ENCODE data around the gene PCDHGA1. TPM values are rescaled to one million over a fixed set of nuclear protein-coding genes. Genes with fewer than 3 reads are reported as not detected.
A peak's percentile ranks its signal among the peaks of the same experiment; 100 is the strongest.

The PCDHGA1 gene
- total RNA-seq, 5 donors from 2014 or later (not counting 1 experiment from before 2014, with no cell fraction given): 0.16 to 0.38 (median 0.31) TPM; not detected in 1

- peaks cover 25 to 36% (median 35%) of the 10 kb centered on the region in 3 donors for H3K4me1 Mint-ChIP-seq
- DNase-seq (no peak), ATAC-seq (replicated peaks in 1 of 4) (no peak)
- 98% methylated on average over 8 of the region's 8 CpGs for WGBS (ENCODE audit: insufficient coverage)
- peaks cover 3 to 34% of the 10 kb centered on the region in 2 experiments for H3K4me1 ChIP-seq (ENCODE audit: control insufficient read depth in 1 of 2, extremely low read depth in 1 of 2, insufficient read depth in 2 of 2, low read length in 2 of 2)
- POLR2A ChIA-PET: no interaction called here
- no peaks in the 10 kb centered on the region for H3K9me3 Mint-ChIP-seq
- peak overlapping the region; percentile 61 to 72 for H3K27ac Mint-ChIP-seq
- no peaks in the 10 kb centered on the region for H3K27me3 Mint-ChIP-seq
- H3K27ac ChIP-seq (ENCODE audit: low read length): no peak overlapping the region
- no peaks in the 10 kb centered on the region for H3K9me3 ChIP-seq
- H3K4me3 ChIP-seq (ENCODE audit: control insufficient read depth in 1 of 2, extremely low read depth in 1 of 2, low read length in 1 of 2): no peak overlapping the region
- CTCF ChIA-PET: no interaction called here
- no peaks in the 10 kb centered on the region for H3K27me3 ChIP-seq (replicated peaks in 1 of 2; ENCODE audit: control insufficient read depth in 2 of 2, extremely low read depth in 1 of 2, insufficient read depth in 2 of 2, low read length in 1 of 2)
- peaks cover 53% of the 10 kb centered on the region for H3K36me3 Mint-ChIP-seq
- peaks cover 14 to 77% of the 10 kb centered on the region in 2 donors for H3K36me3 ChIP-seq (ENCODE audit: control insufficient read depth in 2 of 2, extremely low read depth in 1 of 2, insufficient read depth in 1 of 2, low read length in 1 of 2)
- H3K4me3 Mint-ChIP-seq: no peak overlapping the region
Observed at GRCh38 chr5:141516672-141517025, 186.3 kb downstream of the PCDHGA1 start.

- Histone ChIP-seq H3K4me3 (ENCODE audit: control insufficient read depth in 1 of 2, extremely low read depth in 1 of 2, low read length in 1 of 2) (no peak overlapping the region), H3K27me3 (replicated peaks in 1 of 2; ENCODE audit: control insufficient read depth in 2 of 2, extremely low read depth in 1 of 2, insufficient read depth in 2 of 2, low read length in 1 of 2) (no peaks in the 10 kb centered on the region), H3K36me3 (ENCODE audit: control insufficient read depth in 2 of 2, extremely low read depth in 1 of 2, insufficient read depth in 1 of 2, low read length in 1 of 2) (peaks cover 14 to 84% of the 10 kb centered on the region in 2 donors), H3K4me1 (ENCODE audit: control insufficient read depth in 1 of 2, extremely low read depth in 1 of 2, insufficient read depth in 2 of 2, low read length in 2 of 2) (peaks cover 3 to 30% of the 10 kb centered on the region in 2 experiments), H3K27ac (ENCODE audit: low read length) (no peak overlapping the region), H3K9me3 (no peaks in the 10 kb centered on the region)
- WGBS (ENCODE audit: insufficient coverage): 100% methylated on average over 2 of the region's 8 CpGs
- Mint-ChIP-seq H3K27ac (peak overlapping the region in 1 of 2 donors; percentile 66), H3K4me1 (peaks cover 29 to 40% (median 35%) of the 10 kb centered on the region in 3 donors), H3K36me3 (peaks cover 59% of the 10 kb centered on the region), H3K4me3 (no peak overlapping the region), H3K9me3 (no peaks in the 10 kb centered on the region), H3K27me3 (no peaks in the 10 kb centered on the region)
- ATAC-seq (replicated peaks in 1 of 4) (no peak), DNase-seq (no peak)
- POLR2A ChIA-PET: no interaction called here
- CTCF ChIA-PET: no interaction called here
Observed at GRCh38 chr5:141517312-141517711, 187.0 kb downstream of the PCDHGA1 start.

GRCh38 chr5:141517880-141518617, 187.7 kb downstream of the PCDHGA1 start:
- CTCF ChIA-PET: interaction anchor here (0.6 to 1.0 kb wide), 5 partner anchors 40 to 205 kb away, joined by 3 to 8 read pairs (median 7); partner anchors contain the start of gene PCDHGB6 (in 1 of the 2)
- H3K9me3 ChIP-seq: no peaks in the 10 kb centered on the region
- H3K36me3 ChIP-seq (ENCODE audit: control insufficient read depth in 2 of 2, extremely low read depth in 1 of 2, insufficient read depth in 1 of 2, low read length in 1 of 2): peaks cover 14 to 91% of the 10 kb centered on the region in 2 donors
- Mint-ChIP-seq H3K36me3 (peaks cover 61% of the 10 kb centered on the region), H3K4me3 (no peak overlapping the region), H3K4me1 (peaks cover 27 to 41% (median 29%) of the 10 kb centered on the region in 3 donors), H3K27ac (peak overlapping the region in 1 of 2 donors; percentile 31), H3K27me3 (no peaks in the 10 kb centered on the region), H3K9me3 (no peaks in the 10 kb centered on the region)
- POLR2A ChIA-PET: interaction anchor here in 1 of 2 donors (0.6 to 0.7 kb wide), 2 partner anchors 25 to 197 kb away, joined by 4 read pairs; partner anchors contain the start of gene TAF7
- no peak overlapping the region for H3K27ac ChIP-seq (ENCODE audit: low read length)
- no peaks in the 10 kb centered on the region for H3K27me3 ChIP-seq (replicated peaks in 1 of 2; ENCODE audit: control insufficient read depth in 2 of 2, extremely low read depth in 1 of 2, insufficient read depth in 2 of 2, low read length in 1 of 2)
- H3K4me1 ChIP-seq (ENCODE audit: control insufficient read depth in 1 of 2, extremely low read depth in 1 of 2, insufficient read depth in 2 of 2, low read length in 2 of 2): peaks cover 3 to 22% of the 10 kb centered on the region in 2 experiments
- WGBS (ENCODE audit: insufficient coverage): 93% methylated on average over 5 of the region's 11 CpGs
- ATAC-seq (replicated peaks in 1 of 4): no peak
- H3K4me3 ChIP-seq (ENCODE audit: control insufficient read depth in 1 of 2, extremely low read depth in 1 of 2, low read length in 1 of 2): no peak overlapping the region
- no peak for DNase-seq

- CTCF ChIA-PET: interaction anchor here (0.6 to 1.0 kb wide), 3 partner anchors 40 to 111 kb away, joined by 3 to 8 read pairs (median 8); partner anchors contain the start of gene PCDHGB6 (in 1 of the 2)
- peaks cover 22 to 41% (median 28%) of the 10 kb centered on the region in 3 donors for H3K4me1 Mint-ChIP-seq
- no peak overlapping the region for H3K27ac ChIP-seq (ENCODE audit: low read length)
- peaks cover 61% of the 10 kb centered on the region for H3K36me3 Mint-ChIP-seq
- no peaks in the 10 kb centered on the region for H3K9me3 ChIP-seq
- H3K9me3 Mint-ChIP-seq: no peaks in the 10 kb centered on the region
- POLR2A ChIA-PET: interaction anchor here in 1 of 2 donors (0.6 kb wide), 1 partner anchor 26 kb away, joined by 4 read pairs; no protein-coding TSS in a partner anchor
- H3K4me3 Mint-ChIP-seq: no peak overlapping the region
- no peak for ATAC-seq (replicated peaks in 1 of 4)
- WGBS (ENCODE audit: insufficient coverage): 100% methylated on average over 1 of the region's 1 CpG
- H3K27me3 ChIP-seq (replicated peaks in 1 of 2; ENCODE audit: control insufficient read depth in 2 of 2, extremely low read depth in 1 of 2, insufficient read depth in 2 of 2, low read length in 1 of 2): no peaks in the 10 kb centered on the region
- no peaks in the 10 kb centered on the region for H3K27me3 Mint-ChIP-seq
- H3K36me3 ChIP-seq (ENCODE audit: control insufficient read depth in 2 of 2, extremely low read depth in 1 of 2, insufficient read depth in 1 of 2, low read length in 1 of 2): peaks cover 14 to 97% of the 10 kb centered on the region in 2 donors
- peaks cover 3 to 16% of the 10 kb centered on the region in 2 experiments for H3K4me1 ChIP-seq (ENCODE audit: control insufficient read depth in 1 of 2, extremely low read depth in 1 of 2, insufficient read depth in 2 of 2, low read length in 2 of 2)
- no peak for DNase-seq
- no peak overlapping the region for H3K4me3 ChIP-seq (ENCODE audit: control insufficient read depth in 1 of 2, extremely low read depth in 1 of 2, low read length in 1 of 2)
- peak overlapping the region in 1 of 2 donors; percentile 24 for H3K27ac Mint-ChIP-seq
Observed at GRCh38 chr5:141518618-141519015, 188.3 kb downstream of the PCDHGA1 start.

GRCh38 chr5:141519605-141520565, 189.6 kb downstream of the PCDHGA1 start:
- H3K9me3 ChIP-seq: no peaks in the 10 kb centered on the region
- no peaks in the 10 kb centered on the region for H3K27me3 Mint-ChIP-seq
- DNase-seq (no peak), ATAC-seq (replicated peaks in 1 of 4) (no peak)
- H3K4me3 ChIP-seq (ENCODE audit: control insufficient read depth in 1 of 2, extremely low read depth in 1 of 2, low read length in 1 of 2): no peak overlapping the region
- H3K9me3 Mint-ChIP-seq: no peaks in the 10 kb centered on the region
- H3K4me1 Mint-ChIP-seq: peaks cover 14 to 35% (median 24%) of the 10 kb centered on the region in 3 donors
- ChIA-PET CTCF (no interaction called here), POLR2A (no interaction called here)
- no peak overlapping the region for H3K27ac Mint-ChIP-seq
- peaks cover 25 to 98% of the 10 kb centered on the region in 2 donors for H3K36me3 ChIP-seq (ENCODE audit: control insufficient read depth in 2 of 2, extremely low read depth in 1 of 2, insufficient read depth in 1 of 2, low read length in 1 of 2)
- H3K36me3 Mint-ChIP-seq: peaks cover 73% of the 10 kb centered on the region
- no peak overlapping the region for H3K4me3 Mint-ChIP-seq
- H3K4me1 ChIP-seq (ENCODE audit: control insufficient read depth in 1 of 2, extremely low read depth in 1 of 2, insufficient read depth in 2 of 2, low read length in 2 of 2): peaks cover 0 to 5% of the 10 kb centered on the region in 2 experiments
- 100% methylated on average over 1 of the region's 3 CpGs for WGBS (ENCODE audit: insufficient coverage)
- H3K27me3 ChIP-seq (replicated peaks in 1 of 2; ENCODE audit: control insufficient read depth in 2 of 2, extremely low read depth in 1 of 2, insufficient read depth in 2 of 2, low read length in 1 of 2): no peaks in the 10 kb centered on the region
- H3K27ac ChIP-seq (ENCODE audit: low read length): no peak overlapping the region

Measured in T-cell (primary cell).